Measurements from ENCODE around the gene FEN1. TPM values are rescaled to one million over a fixed set of nuclear protein-coding genes. Genes with fewer than 3 reads are reported as not detected.

Gene FEN1
- total and polyA plus RNA-seq, 4 donors: 4.5 to 46.5 (median 9.5) TPM

DNA sequence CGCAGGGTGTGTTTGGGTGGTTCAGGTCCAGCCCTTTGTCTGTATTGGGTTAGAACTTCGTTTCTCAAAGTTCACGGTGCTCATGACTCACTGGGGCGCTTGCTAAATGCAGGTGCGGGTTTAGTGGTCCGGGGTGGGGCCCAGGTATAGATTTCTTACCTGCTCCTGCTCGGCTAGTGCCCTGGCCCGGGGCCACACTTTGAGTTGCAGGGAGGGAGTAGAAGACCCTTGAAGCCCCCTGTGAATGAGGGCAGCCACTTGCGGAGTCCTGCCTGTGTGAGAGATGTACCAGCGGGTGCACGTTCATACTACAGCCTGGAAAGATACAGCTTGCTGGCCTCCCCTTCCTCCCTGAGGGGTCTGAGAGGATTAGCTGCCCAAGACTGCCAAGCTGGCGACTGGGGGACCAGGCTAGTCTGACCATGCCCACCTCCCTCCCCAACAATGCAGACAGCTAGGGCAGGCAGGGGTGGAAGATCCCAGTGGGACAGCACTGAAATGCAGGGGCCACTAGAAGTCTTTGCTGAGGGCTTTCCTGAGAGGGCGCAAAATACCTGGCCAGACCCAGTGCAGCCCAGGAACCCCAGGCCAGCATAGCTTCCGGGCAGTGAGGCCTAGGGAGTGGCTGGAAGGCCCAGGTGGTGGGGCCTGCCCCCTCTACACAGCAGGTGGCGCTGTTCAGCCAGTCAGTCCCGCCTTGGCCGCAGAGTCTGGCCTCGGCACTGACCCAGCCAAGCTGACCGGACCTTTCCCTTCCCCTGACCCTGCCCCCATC is 45.3 kb upstream of the FEN1 start:
- TF ChIP-seq EGR1 (IDR thresholded peaks at IDR 0.05; ENCODE audit: low read depth in 2 of 2) (no peak), RAD21 (IDR thresholded peaks at IDR 0.05) (peak; percentile 89 to 93), NR2F2 (IDR thresholded peaks at IDR 0.05) (peak; percentile 21), SP1 (IDR thresholded peaks at IDR 0.05) (no peak)
- TF ChIP-seq, protein P1, sequence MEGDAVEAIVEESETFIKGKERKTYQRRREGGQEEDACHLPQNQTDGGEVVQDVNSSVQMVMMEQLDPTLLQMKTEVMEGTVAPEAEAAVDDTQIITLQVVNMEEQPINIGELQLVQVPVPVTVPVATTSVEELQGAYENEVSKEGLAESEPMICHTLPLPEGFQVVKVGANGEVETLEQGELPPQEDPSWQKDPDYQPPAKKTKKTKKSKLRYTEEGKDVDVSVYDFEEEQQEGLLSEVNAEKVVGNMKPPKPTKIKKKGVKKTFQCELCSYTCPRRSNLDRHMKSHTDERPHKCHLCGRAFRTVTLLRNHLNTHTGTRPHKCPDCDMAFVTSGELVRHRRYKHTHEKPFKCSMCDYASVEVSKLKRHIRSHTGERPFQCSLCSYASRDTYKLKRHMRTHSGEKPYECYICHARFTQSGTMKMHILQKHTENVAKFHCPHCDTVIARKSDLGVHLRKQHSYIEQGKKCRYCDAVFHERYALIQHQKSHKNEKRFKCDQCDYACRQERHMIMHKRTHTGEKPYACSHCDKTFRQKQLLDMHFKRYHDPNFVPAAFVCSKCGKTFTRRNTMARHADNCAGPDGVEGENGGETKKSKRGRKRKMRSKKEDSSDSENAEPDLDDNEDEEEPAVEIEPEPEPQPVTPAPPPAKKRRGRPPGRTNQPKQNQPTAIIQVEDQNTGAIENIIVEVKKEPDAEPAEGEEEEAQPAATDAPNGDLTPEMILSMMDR (IDR thresholded peaks at IDR 0.05; ENCODE audit: low read depth, low read length, missing input control): peak; percentile 93
- peaks cover 0 to 8% (median 7%) of the 10 kb centered on the region in 4 donors for H3K4me1 ChIP-seq (ENCODE audit: control insufficient read depth in 4 of 4, insufficient read depth in 4 of 4, low read length in 3 of 4)
- no peak overlapping the region for H3K27ac ChIP-seq (ENCODE audit: low read depth in 1 of 2, low read length in 2 of 2)
- no peaks in the 10 kb centered on the region for H3K9me3 ChIP-seq (ENCODE audit: control insufficient read depth in 4 of 4, low read length in 3 of 4)
- no peak overlapping the region for H3K9ac ChIP-seq (ENCODE audit: low read depth in 1 of 2, low read length in 2 of 2)
- DNase-seq (ENCODE audit: low spot score): peak; percentile 82
- H3K4me3 ChIP-seq (ENCODE audit: low read depth in 1 of 3, low read length in 3 of 3): no peak overlapping the region
- no peaks in the 10 kb centered on the region for H3K27me3 ChIP-seq (ENCODE audit: control insufficient read depth in 4 of 4, insufficient read depth in 4 of 4, low read length in 3 of 4)
- WGBS: 47% methylated on average over 19 of the region's 19 CpGs
- no peaks in the 10 kb centered on the region for H3K36me3 ChIP-seq (ENCODE audit: control insufficient read depth in 4 of 4, insufficient read depth in 3 of 4, low read depth in 1 of 4, low read length in 3 of 4)

- TF ChIP-seq, protein P2, sequence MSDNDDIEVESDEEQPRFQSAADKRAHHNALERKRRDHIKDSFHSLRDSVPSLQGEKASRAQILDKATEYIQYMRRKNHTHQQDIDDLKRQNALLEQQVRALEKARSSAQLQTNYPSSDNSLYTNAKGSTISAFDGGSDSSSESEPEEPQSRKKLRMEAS (IDR thresholded peaks at IDR 0.05): no peak
- TF ChIP-seq FOXA1 (IDR thresholded peaks at IDR 0.05) (no peak), YY1 (IDR thresholded peaks at IDR 0.05) (no peak), NR2F2 (IDR thresholded peaks at IDR 0.05) (peak; percentile 7), HNF4G (IDR thresholded peaks at IDR 0.05) (no peak), RXRA (IDR thresholded peaks at IDR 0.05) (no peak)
- Histone ChIP-seq H3K36me3 (ENCODE audit: control insufficient read depth in 4 of 4, insufficient read depth in 3 of 4, low read depth in 1 of 4, low read length in 3 of 4) (no peaks in the 10 kb centered on the region), H3K9me3 (ENCODE audit: control insufficient read depth in 4 of 4, low read length in 3 of 4) (no peaks in the 10 kb centered on the region), H3K27me3 (ENCODE audit: control insufficient read depth in 4 of 4, insufficient read depth in 4 of 4, low read length in 3 of 4) (no peaks in the 10 kb centered on the region), H3K4me1 (ENCODE audit: control insufficient read depth in 4 of 4, insufficient read depth in 4 of 4, low read length in 3 of 4) (peaks cover 0 to 9% (median 7%) of the 10 kb centered on the region in 4 donors), H3K9ac (ENCODE audit: low read depth in 1 of 2, low read length in 2 of 2) (no peak overlapping the region), H3K27ac (ENCODE audit: low read depth in 1 of 2, low read length in 2 of 2) (no peak overlapping the region), H3K4me3 (ENCODE audit: low read depth in 1 of 3, low read length in 3 of 3) (no peak overlapping the region)
- 29% methylated on average over 3 of the region's 3 CpGs for WGBS
- no peak for DNase-seq (ENCODE audit: low spot score)
These were observed 44.8 kb upstream of the FEN1 start for GRCh38 chr11:61747967-61748285.

DNA sequence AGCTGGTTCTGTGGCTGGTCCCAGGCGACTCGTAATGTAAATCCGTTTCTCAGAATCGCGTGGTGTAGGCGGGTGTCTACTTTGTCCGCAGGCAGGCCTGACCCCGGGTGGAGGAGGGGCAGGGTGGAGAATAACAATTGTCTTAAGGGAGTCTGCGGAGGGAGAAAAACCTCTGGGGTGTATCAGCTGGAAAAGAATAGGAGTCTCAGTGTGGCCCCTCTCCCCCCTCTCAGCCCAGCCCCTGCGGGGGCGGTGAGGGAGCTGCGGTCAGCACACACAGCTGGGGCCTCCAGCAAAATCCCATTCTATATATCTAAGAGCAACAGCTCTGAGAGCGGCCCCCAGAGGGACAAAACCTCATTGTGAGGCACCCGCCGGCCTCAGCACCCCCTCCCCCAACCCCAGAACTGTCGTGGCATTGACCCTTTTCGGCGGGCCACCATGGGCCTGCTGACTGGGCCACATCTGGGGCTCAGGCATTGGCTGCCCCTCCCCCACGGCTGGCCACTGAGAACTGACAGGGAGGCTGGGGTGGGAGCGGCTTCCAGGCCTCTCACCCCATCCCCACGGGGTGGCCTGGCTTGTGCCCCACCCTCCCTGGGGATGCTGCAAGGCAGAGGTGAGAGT is 43.0 kb upstream of the FEN1 start:
- H3K9me3 ChIP-seq (ENCODE audit: control insufficient read depth in 4 of 4, low read length in 3 of 4): no peaks in the 10 kb centered on the region
- H3K4me1 ChIP-seq (ENCODE audit: control insufficient read depth in 4 of 4, insufficient read depth in 4 of 4, low read length in 3 of 4): peaks cover 0 to 23% (median 18%) of the 10 kb centered on the region in 4 donors
- 63% methylated on average over 21 of the region's 21 CpGs for WGBS
- H3K27ac ChIP-seq (ENCODE audit: low read depth in 1 of 2, low read length in 2 of 2): no peak overlapping the region
- H3K36me3 ChIP-seq (ENCODE audit: control insufficient read depth in 4 of 4, insufficient read depth in 3 of 4, low read depth in 1 of 4, low read length in 3 of 4): no peaks in the 10 kb centered on the region
- no peaks in the 10 kb centered on the region for H3K27me3 ChIP-seq (ENCODE audit: control insufficient read depth in 4 of 4, insufficient read depth in 4 of 4, low read length in 3 of 4)
- TF ChIP-seq HNF4G (IDR thresholded peaks at IDR 0.05) (no peak), JUND (IDR thresholded peaks at IDR 0.05) (no peak), HNF4A (conservative IDR thresholded peaks at IDR 0.05) (no peak), FOXA2 (IDR thresholded peaks at IDR 0.05) (no peak), YY1 (IDR thresholded peaks at IDR 0.05) (no peak), RAD21 (IDR thresholded peaks at IDR 0.05) (no peak), SP1 (IDR thresholded peaks at IDR 0.05) (no peak), ATF3 (IDR thresholded peaks at IDR 0.05) (no peak), RXRA (IDR thresholded peaks at IDR 0.05) (no peak)
- TF ChIP-seq, protein P1 (IDR thresholded peaks at IDR 0.05; ENCODE audit: low read depth, low read length, missing input control): no peak
- TF ChIP-seq, protein P2 (IDR thresholded peaks at IDR 0.05): no peak
- H3K4me3 ChIP-seq (ENCODE audit: low read depth in 1 of 3, low read length in 3 of 3): no peak overlapping the region
- no peak for DNase-seq (ENCODE audit: low spot score)
- no peak overlapping the region for H3K9ac ChIP-seq (ENCODE audit: low read depth in 1 of 2, low read length in 2 of 2)

Measured in liver (tissue), 9 donors.